ENCODE measurements around the gene FAM20C. TPM values are rescaled to one million over a fixed set of nuclear protein-coding genes. Genes with fewer than 3 reads are reported as not detected.

Gene FAM20C
- total and polyA plus RNA-seq, 2 donors (not counting 3 experiments of a cell fraction or from before 2014, with no cell fraction given) = 14.2 to 34.5 TPM

- Histone ChIP-seq H3K4me1 (ENCODE audit: control insufficient read depth, extremely low read depth, insufficient read depth, low read length) (peaks cover 12% of the 10 kb centered on the region), H3K4me2 (ENCODE audit: insufficient read depth, low read length) (no peak overlapping the region), H3K9ac (replicated peaks; ENCODE audit: extremely low read depth, insufficient read depth, low read length) (no peak overlapping the region), H3K9me3 (replicated peaks; ENCODE audit: control insufficient read depth, insufficient read depth, low read length) (no peaks in the 10 kb centered on the region), H3K9me1 (replicated peaks; ENCODE audit: control insufficient read depth, extremely low read depth, insufficient read depth, low read length) (no peaks in the 10 kb centered on the region), H3K79me2 (ENCODE audit: control insufficient read depth, insufficient read depth, low read length) (peaks cover 35% of the 10 kb centered on the region), H3K27me3 (ENCODE audit: control insufficient read depth in 2 of 2, insufficient read depth in 2 of 2, low read length in 2 of 2) (no peaks in the 10 kb centered on the region), H2AFZ (ENCODE audit: low read depth, low read length) (no peak overlapping the region), H3K4me3 (replicated peaks in 1 of 3; ENCODE audit: insufficient read depth in 1 of 3, low read depth in 1 of 3, low read length in 3 of 3) (no peak overlapping the region), H4K20me1 (replicated peaks; ENCODE audit: control insufficient read depth, extremely low read depth, insufficient read depth, low read length) (no peaks in the 10 kb centered on the region), H3K36me3 (ENCODE audit: control insufficient read depth in 2 of 2, extremely low read depth in 1 of 2, insufficient read depth in 2 of 2, low read length in 2 of 2) (peaks cover 3 to 27% of the 10 kb centered on the region in 2 experiments), H3K27ac (ENCODE audit: insufficient read depth, low read depth, low read length) (no peak overlapping the region)
- no TSS peak for BruUV-seq (replicated peaks)
- FAIRE-seq (no peak), DNase-seq (ENCODE audit: low read depth, low spot score) (no peak)
- ChIA-PET POLR2A (no interaction called here), CTCF (no interaction called here)
- no peak for TF ChIP-seq JUN (IDR thresholded peaks at IDR 0.05; ENCODE audit: borderline replicate concordance, insufficient read depth, insufficient read length, low read depth)
- TF ChIP-seq MYC (IDR thresholded peaks at IDR 0.05; ENCODE audit: low read depth, low read length) = no peak
- TF ChIP-seq FOS (IDR thresholded peaks at IDR 0.05; ENCODE audit: borderline replicate concordance, insufficient read depth, low read length) = no peak
- intact Hi-C loops (cut with micrococcal nuclease) (no loop called here), dilution Hi-C loops (cut with MboI; ENCODE audit: extremely low pct_ligation_motif_present, low sequenced_read_pairs) (no loop called here)
Measured at GRCh38 chr7:197413-198335, 5.3 kb downstream of the FAM20C start.

GRCh38 chr7:199483-200249, 7.3 kb downstream of the FAM20C start:
- Histone ChIP-seq H3K9ac (replicated peaks; ENCODE audit: extremely low read depth, insufficient read depth, low read length) (no peak overlapping the region), H3K4me1 (ENCODE audit: control insufficient read depth, extremely low read depth, insufficient read depth, low read length) (peaks cover 4% of the 10 kb centered on the region), H3K4me3 (replicated peaks in 1 of 3; ENCODE audit: insufficient read depth in 1 of 3, low read depth in 1 of 3, low read length in 3 of 3) (no peak overlapping the region), H3K27ac (ENCODE audit: insufficient read depth, low read depth, low read length) (no peak overlapping the region), H3K79me2 (ENCODE audit: control insufficient read depth, insufficient read depth, low read length) (peaks cover 18% of the 10 kb centered on the region), H3K27me3 (ENCODE audit: control insufficient read depth in 2 of 2, insufficient read depth in 2 of 2, low read length in 2 of 2) (no peaks in the 10 kb centered on the region), H3K4me2 (ENCODE audit: insufficient read depth, low read length) (no peak overlapping the region), H3K9me1 (replicated peaks; ENCODE audit: control insufficient read depth, extremely low read depth, insufficient read depth, low read length) (no peaks in the 10 kb centered on the region), H2AFZ (ENCODE audit: low read depth, low read length) (no peak overlapping the region), H4K20me1 (replicated peaks; ENCODE audit: control insufficient read depth, extremely low read depth, insufficient read depth, low read length) (no peaks in the 10 kb centered on the region), H3K9me3 (replicated peaks; ENCODE audit: control insufficient read depth, insufficient read depth, low read length) (no peaks in the 10 kb centered on the region), H3K36me3 (ENCODE audit: control insufficient read depth in 2 of 2, extremely low read depth in 1 of 2, insufficient read depth in 2 of 2, low read length in 2 of 2) (peaks cover 3 to 32% of the 10 kb centered on the region in 2 experiments)
- dilution Hi-C loops (cut with MboI; ENCODE audit: extremely low pct_ligation_motif_present, low sequenced_read_pairs) = no loop called here
- TF ChIP-seq GATA2 (IDR thresholded peaks at IDR 0.05; ENCODE audit: insufficient read depth, insufficient read length, low read depth, low read length) (no peak), JUN (IDR thresholded peaks at IDR 0.05; ENCODE audit: borderline replicate concordance, insufficient read depth, insufficient read length, low read depth) (no peak), POLR2AphosphoS5 (IDR thresholded peaks at IDR 0.05; ENCODE audit: insufficient read depth, low read depth, low read length) (no peak)
- TF ChIP-seq, protein P1, sequence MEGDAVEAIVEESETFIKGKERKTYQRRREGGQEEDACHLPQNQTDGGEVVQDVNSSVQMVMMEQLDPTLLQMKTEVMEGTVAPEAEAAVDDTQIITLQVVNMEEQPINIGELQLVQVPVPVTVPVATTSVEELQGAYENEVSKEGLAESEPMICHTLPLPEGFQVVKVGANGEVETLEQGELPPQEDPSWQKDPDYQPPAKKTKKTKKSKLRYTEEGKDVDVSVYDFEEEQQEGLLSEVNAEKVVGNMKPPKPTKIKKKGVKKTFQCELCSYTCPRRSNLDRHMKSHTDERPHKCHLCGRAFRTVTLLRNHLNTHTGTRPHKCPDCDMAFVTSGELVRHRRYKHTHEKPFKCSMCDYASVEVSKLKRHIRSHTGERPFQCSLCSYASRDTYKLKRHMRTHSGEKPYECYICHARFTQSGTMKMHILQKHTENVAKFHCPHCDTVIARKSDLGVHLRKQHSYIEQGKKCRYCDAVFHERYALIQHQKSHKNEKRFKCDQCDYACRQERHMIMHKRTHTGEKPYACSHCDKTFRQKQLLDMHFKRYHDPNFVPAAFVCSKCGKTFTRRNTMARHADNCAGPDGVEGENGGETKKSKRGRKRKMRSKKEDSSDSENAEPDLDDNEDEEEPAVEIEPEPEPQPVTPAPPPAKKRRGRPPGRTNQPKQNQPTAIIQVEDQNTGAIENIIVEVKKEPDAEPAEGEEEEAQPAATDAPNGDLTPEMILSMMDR (IDR thresholded peaks at IDR 0.05; ENCODE audit: extremely low read depth in 1 of 2, insufficient read depth in 1 of 2, low read depth in 1 of 2, low read length in 2 of 2) = no peak
- ChIA-PET CTCF (interaction anchor here (1.0 to 1.8 kb wide), 5 partner anchors 8 to 141 kb away, joined by 3 to 16 read pairs (median 3); partner anchors contain the start of gene FAM20C), POLR2A (no interaction called here)
- DNase-seq (ENCODE audit: low read depth, low spot score) = no peak
- no TSS peak for BruUV-seq (replicated peaks)
- FAIRE-seq = no peak
- intact Hi-C loops (cut with micrococcal nuclease) = no loop called here
